ENCODE measurements around the gene NFATC2IP. TPM values are rescaled to one million over a fixed set of nuclear protein-coding genes. Genes with fewer than 3 reads are reported as not detected.

NFATC2IP gene
- total RNA-seq, 4 donors from 2014 or later: 17.4 to 36.6 (median 24.2) TPM

- H3K9me3 ChIP-seq: no peaks in the 10 kb centered on the region
- H3K27ac ChIP-seq: no peak within 1 kb of the TSS
- no peaks in the 10 kb centered on the region for H3K36me3 ChIP-seq
- WGBS, 2 donors: 77 to 90% methylated on average over 8 to 10 of the region's 10 CpGs
- H3K4me1 ChIP-seq: peaks cover 0 to 11% (median under 1%) of the 10 kb centered on the region in 3 donors
- H3K4me3 ChIP-seq: no peak within 1 kb of the TSS
- intact Hi-C loops (cut with DNase I): no loop called here
- TF ChIP-seq POLR2A (IDR thresholded peaks at IDR 0.05): no peak
- no peak for TF ChIP-seq CTCF (IDR thresholded peaks at IDR 0.05)
- no peak for DNase-seq
- no peaks in the 10 kb centered on the region for H3K27me3 ChIP-seq
Measured at GRCh38 chr16:28931801-28932225, 18.9 kb upstream of the NFATC2IP start, which contains the start of gene CD19. Gene CD19 (plus strand): TSS chr16:28931971. CDS start chr16:28932001, 30 bp downstream.

- no peak for DNase-seq
- H3K4me3 ChIP-seq: no peak overlapping the region
- TF ChIP-seq CTCF (IDR thresholded peaks at IDR 0.05) (no peak), POLR2A (IDR thresholded peaks at IDR 0.05) (no peak)
- no peaks in the 10 kb centered on the region for H3K9me3 ChIP-seq
- H3K27ac ChIP-seq: no peak overlapping the region
- WGBS, 2 donors: 80 to 88% methylated on average over 8 to 9 of the region's 20 CpGs
- no peaks in the 10 kb centered on the region for H3K36me3 ChIP-seq
- intact Hi-C loops (cut with DNase I): no loop called here
- H3K27me3 ChIP-seq: no peaks in the 10 kb centered on the region
- peaks cover 0 to 12% (median 3%) of the 10 kb centered on the region in 3 donors for H3K4me1 ChIP-seq
Measured at GRCh38 chr16:28932339-28933141, 18.2 kb upstream of the NFATC2IP start.

- Histone ChIP-seq H3K4me3 (no peak overlapping the region), H3K36me3 (no peaks in the 10 kb centered on the region), H3K27me3 (no peaks in the 10 kb centered on the region), H3K4me1 (peaks cover 0 to 12% (median 3%) of the 10 kb centered on the region in 3 donors), H3K27ac (no peak overlapping the region), H3K9me3 (no peaks in the 10 kb centered on the region)
- DNase-seq: no peak
- no peak for TF ChIP-seq CTCF (IDR thresholded peaks at IDR 0.05)
- no peak for TF ChIP-seq POLR2A (IDR thresholded peaks at IDR 0.05)
- WGBS, 2 donors: 30 to 59% methylated on average over 2 to 5 of the region's 8 CpGs
- intact Hi-C loops (cut with DNase I): no loop called here
Measured at GRCh38 chr16:28933171-28933570, 17.6 kb upstream of the NFATC2IP start.

GRCh38 chr16:28935346-28935745 lies 15.4 kb upstream of the NFATC2IP start:
- DNase-seq: no peak
- no peaks in the 10 kb centered on the region for H3K27me3 ChIP-seq
- intact Hi-C loops (cut with DNase I): no loop called here

More at GRCh38 chr16:28935346-28935745, 15.4 kb upstream of the NFATC2IP start:
- Histone ChIP-seq H3K9me3 (no peaks in the 10 kb centered on the region), H3K4me3 (no peak overlapping the region), H3K4me1 (peaks cover 0 to 12% (median 3%) of the 10 kb centered on the region in 3 donors), H3K36me3 (no peaks in the 10 kb centered on the region), H3K27ac (no peak overlapping the region)
- WGBS, 2 donors: 92 to 97% methylated on average over 2 to 4 of the region's 4 CpGs
- TF ChIP-seq CTCF (IDR thresholded peaks at IDR 0.05): no peak
- TF ChIP-seq POLR2A (IDR thresholded peaks at IDR 0.05): no peak

Data from esophagus squamous epithelium (tissue), 5 donors.